ENCODE measurements around the gene BACE2. TPM values are rescaled to one million over a fixed set of nuclear protein-coding genes. Genes with fewer than 3 reads are reported as not detected.
A peak's percentile ranks its signal among the peaks of the same experiment; 100 is the strongest.

The BACE2 gene
- total and polyA plus RNA-seq, 2 of the 13 experiments (the other 11 are each of a cell fraction or from before 2014, with no cell fraction given), result 0.07 to 0.11 TPM

DNA sequence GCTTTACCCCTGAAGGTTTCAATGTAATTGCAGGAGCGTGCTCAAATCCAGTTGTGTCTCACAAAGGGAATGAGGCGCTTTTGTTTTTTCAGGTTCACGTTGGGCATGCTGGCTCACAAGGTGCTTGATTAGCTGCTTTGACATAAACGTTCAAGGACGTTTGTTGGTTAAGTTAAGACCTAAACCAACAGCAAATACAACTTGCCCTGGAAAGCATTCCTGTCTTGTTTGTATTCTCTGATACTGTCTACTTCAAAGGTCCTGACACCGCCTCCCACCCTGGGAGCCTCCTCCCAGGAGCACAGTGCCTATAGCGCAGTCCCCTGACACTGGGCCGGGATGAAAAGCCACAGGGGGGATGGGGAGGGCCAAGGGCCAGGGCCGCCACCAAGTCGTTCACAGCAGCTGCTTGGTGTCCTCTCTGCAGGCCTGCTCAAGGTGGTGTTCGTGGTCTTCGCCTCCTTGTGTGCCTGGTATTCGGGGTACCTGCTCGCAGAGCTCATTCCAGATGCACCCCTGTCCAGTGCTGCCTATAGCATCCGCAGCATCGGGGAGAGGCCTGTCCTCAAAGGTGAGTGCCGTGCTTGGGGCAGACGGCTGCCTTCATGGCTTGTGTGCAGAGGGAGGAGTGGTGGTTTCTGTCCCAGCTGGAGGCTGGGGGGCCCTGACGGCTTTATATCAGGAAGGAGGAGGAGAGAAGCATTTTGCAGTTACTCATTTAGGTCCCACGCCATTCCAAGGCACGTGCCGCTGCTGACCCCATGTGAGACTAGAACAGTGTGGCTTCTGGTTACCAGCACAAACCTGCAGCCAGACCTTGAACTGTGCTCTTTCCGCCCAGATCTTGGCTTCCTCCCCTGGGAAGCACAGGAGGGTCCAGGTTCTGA lies 154.8 kb downstream of the BACE2 start (continued):
- TF ChIP-seq, protein P1, sequence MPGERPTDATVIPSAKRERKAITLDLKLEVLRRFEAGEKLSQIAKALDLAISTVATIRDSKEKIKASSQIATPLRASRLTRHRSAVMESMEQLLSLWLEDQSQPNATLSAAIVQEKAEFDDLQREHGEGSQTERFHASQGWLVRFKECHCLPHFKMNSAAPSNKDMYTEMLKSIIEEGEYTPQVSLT (CRISPR knock-in tag; IDR thresholded peaks at IDR 0.05; ENCODE audit: borderline replicate concordance, low read depth), result no peak
- TF ChIP-seq, protein P2, sequence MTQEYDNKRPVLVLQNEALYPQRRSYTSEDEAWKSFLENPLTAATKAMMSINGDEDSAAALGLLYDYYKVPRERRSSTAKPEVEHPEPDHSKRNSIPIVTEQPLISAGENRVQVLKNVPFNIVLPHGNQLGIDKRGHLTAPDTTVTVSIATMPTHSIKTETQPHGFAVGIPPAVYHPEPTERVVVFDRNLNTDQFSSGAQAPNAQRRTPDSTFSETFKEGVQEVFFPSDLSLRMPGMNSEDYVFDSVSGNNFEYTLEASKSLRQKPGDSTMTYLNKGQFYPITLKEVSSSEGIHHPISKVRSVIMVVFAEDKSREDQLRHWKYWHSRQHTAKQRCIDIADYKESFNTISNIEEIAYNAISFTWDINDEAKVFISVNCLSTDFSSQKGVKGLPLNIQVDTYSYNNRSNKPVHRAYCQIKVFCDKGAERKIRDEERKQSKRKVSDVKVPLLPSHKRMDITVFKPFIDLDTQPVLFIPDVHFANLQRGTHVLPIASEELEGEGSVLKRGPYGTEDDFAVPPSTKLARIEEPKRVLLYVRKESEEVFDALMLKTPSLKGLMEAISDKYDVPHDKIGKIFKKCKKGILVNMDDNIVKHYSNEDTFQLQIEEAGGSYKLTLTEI (CRISPR knock-in tag; conservative IDR thresholded peaks at IDR 0.05), result no peak
- TF ChIP-seq POLR2AphosphoS2 (IDR thresholded peaks at IDR 0.05; ENCODE audit: low read depth, low read length), result no peak
- TF ChIP-seq EEA1 (CRISPR knock-in tag; IDR thresholded peaks at IDR 0.05; ENCODE audit: borderline replicate concordance), result peak; percentile 32; the same call in 1 of the 2 replicates
- TF ChIP-seq KMT2A (CRISPR knock-in tag; IDR thresholded peaks at IDR 0.05), result peak; percentile 75
- TF ChIP-seq SYNCRIP (IDR thresholded peaks at IDR 0.05; ENCODE audit: insufficient read depth, low read depth, low read length), result no peak
- TF ChIP-seq, protein P3, sequence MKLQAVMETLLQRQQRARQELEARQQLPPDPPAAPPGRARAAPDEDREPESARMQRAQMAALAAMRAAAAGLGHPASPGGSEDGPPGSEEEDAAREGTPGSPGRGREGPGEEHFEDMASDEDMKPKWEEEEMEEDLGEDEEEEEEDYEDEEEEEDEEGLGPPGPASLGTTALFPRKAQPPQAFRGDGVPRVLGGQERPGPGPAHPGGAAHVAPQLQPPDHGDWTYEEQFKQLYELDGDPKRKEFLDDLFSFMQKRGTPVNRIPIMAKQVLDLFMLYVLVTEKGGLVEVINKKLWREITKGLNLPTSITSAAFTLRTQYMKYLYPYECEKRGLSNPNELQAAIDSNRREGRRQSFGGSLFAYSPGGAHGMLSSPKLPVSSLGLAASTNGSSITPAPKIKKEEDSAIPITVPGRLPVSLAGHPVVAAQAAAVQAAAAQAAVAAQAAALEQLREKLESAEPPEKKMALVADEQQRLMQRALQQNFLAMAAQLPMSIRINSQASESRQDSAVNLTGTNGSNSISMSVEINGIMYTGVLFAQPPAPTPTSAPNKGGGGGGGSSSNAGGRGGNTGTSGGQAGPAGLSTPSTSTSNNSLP (IDR thresholded peaks at IDR 0.05; ENCODE audit: low read depth, low read length), result peak; percentile 58
- TF ChIP-seq, protein P4, sequence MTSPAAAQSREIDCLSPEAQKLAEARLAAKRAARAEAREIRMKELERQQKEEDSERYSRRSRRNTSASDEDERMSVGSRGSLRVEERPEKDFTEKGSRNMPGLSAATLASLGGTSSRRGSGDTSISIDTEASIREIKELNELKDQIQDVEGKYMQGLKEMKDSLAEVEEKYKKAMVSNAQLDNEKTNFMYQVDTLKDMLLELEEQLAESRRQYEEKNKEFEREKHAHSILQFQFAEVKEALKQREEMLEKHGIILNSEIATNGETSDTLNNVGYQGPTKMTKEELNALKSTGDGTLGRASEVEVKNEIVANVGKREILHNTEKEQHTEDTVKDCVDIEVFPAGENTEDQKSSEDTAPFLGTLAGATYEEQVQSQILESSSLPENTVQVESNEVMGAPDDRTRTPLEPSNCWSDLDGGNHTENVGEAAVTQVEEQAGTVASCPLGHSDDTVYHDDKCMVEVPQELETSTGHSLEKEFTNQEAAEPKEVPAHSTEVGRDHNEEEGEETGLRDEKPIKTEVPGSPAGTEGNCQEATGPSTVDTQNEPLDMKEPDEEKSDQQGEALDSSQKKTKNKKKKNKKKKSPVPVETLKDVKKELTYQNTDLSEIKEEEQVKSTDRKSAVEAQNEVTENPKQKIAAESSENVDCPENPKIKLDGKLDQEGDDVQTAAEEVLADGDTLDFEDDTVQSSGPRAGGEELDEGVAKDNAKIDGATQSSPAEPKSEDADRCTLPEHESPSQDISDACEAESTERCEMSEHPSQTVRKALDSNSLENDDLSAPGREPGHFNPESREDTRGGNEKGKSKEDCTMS (CRISPR knock-in tag; conservative IDR thresholded peaks at IDR 0.05), result no peak
- peak; percentile 19; the same call in 1 of the 2 replicates for TF ChIP-seq KLF6 (CRISPR knock-in tag; IDR thresholded peaks at IDR 0.05)
- peak; percentile 71 for TF ChIP-seq ZEB1 (IDR thresholded peaks at IDR 0.05; ENCODE audit: insufficient replicate concordance, low read depth)
- TF ChIP-seq, protein P5, sequence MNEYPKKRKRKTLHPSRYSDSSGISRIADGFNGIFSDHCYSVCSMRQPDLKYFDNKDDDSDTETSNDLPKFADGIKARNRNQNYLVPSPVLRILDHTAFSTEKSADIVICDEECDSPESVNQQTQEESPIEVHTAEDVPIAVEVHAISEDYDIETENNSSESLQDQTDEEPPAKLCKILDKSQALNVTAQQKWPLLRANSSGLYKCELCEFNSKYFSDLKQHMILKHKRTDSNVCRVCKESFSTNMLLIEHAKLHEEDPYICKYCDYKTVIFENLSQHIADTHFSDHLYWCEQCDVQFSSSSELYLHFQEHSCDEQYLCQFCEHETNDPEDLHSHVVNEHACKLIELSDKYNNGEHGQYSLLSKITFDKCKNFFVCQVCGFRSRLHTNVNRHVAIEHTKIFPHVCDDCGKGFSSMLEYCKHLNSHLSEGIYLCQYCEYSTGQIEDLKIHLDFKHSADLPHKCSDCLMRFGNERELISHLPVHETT (CRISPR knock-in tag; conservative IDR thresholded peaks at IDR 0.05), result no peak
- TF ChIP-seq ZNF747 (CRISPR knock-in tag; IDR thresholded peaks at IDR 0.05; ENCODE audit: borderline replicate concordance), result peak; percentile 22; the same call in 1 of the 2 replicates
- TF ChIP-seq RAD21 (CRISPR knock-in tag; IDR thresholded peaks at IDR 0.05), result 0 out of 2 replicates have a peak, but pooled peaks have one; percentile 19
- TF ChIP-seq, protein P6, sequence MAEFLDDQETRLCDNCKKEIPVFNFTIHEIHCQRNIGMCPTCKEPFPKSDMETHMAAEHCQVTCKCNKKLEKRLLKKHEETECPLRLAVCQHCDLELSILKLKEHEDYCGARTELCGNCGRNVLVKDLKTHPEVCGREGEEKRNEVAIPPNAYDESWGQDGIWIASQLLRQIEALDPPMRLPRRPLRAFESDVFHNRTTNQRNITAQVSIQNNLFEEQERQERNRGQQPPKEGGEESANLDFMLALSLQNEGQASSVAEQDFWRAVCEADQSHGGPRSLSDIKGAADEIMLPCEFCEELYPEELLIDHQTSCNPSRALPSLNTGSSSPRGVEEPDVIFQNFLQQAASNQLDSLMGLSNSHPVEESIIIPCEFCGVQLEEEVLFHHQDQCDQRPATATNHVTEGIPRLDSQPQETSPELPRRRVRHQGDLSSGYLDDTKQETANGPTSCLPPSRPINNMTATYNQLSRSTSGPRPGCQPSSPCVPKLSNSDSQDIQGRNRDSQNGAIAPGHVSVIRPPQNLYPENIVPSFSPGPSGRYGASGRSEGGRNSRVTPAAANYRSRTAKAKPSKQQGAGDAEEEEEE (CRISPR knock-in tag; IDR thresholded peaks at IDR 0.05; ENCODE audit: borderline replicate concordance), result no peak
- TF ChIP-seq RORA (CRISPR knock-in tag; IDR thresholded peaks at IDR 0.05), result no peak
- TF ChIP-seq, protein P7, sequence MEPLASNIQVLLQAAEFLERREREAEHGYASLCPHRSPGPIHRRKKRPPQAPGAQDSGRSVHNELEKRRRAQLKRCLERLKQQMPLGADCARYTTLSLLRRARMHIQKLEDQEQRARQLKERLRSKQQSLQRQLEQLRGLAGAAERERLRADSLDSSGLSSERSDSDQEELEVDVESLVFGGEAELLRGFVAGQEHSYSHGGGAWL (CRISPR knock-in tag; IDR thresholded peaks at IDR 0.05), result no peak
- peak; percentile 93 for TF ChIP-seq SALL2 (CRISPR knock-in tag; IDR thresholded peaks at IDR 0.05)
